Activated T-helper 1 cell treated with anti-CD3 and anti-CD28 coated beads, Interleukin-12 subunit alpha, Interleukin-12 subunit beta, Interleukin-2, Interleukin-4 antibody, amounts not matched to agents 30 ng/mL and 10 ng/mL and 1 ng/mL, durations not matched to agents 14 hours and 24 hours and 36 hours (primary cell): ENCODE measurements around the gene WDPCP. TPM values are rescaled to one million over a fixed set of nuclear protein-coding genes. Genes with fewer than 3 reads are reported as not detected.

Source experiments
- DNase-seq: peaks from one replicate; pipeline ENCODE4 v3.0.0; 2021; ENCODE audit warnings: low spot score
- H3K27ac Mint-ChIP-seq: one replicate; pipeline ENCODE4 v1.8.0; 2021; ENCODE audit warnings: mild to moderate bottlenecking, mixed read lengths
- H3K27me3 Mint-ChIP-seq: one replicate; pipeline ENCODE4 v1.8.0; 2022; ENCODE audit warnings: mild to moderate bottlenecking, moderate library complexity, mixed read lengths; ENCODE audit not compliant: insufficient read depth
- H3K36me3 Mint-ChIP-seq: one replicate; pipeline ENCODE4 v1.8.0; 2021; ENCODE audit warnings: low read depth, mixed read lengths
- H3K4me1 Mint-ChIP-seq: one replicate; pipeline ENCODE4 v1.8.0; 2021; ENCODE audit warnings: low read depth, mixed read lengths
- H3K4me3 Mint-ChIP-seq: one replicate; pipeline ENCODE4 v1.8.0; 2021; ENCODE audit warnings: mild to moderate bottlenecking, moderate library complexity, mixed read lengths
- H3K9me3 Mint-ChIP-seq: one replicate; pipeline ENCODE4 v1.8.0; 2021; ENCODE audit warnings: mixed read lengths
- intact Hi-C: fragments of 100-400 bp; cut with micrococcal nuclease; formaldehyde crosslinking; loops from one replicate; pipeline ENCODE4 v1.15.1; 2024
- total RNA-seq: library from RNA; stranded (reverse); gene quantifications from 2 replicates; pipeline ENCODE4 v1.2.3, GENCODE V29; 2022

Gene WDPCP
- total RNA-seq, 1 donor from 2014 or later, result 7.7 TPM

GRCh38 chr2:63463142-63463541 is 125.1 kb downstream of the WDPCP start:
- H3K9me3 Mint-ChIP-seq, result peaks cover 19% of the 10 kb centered on the region
- no peaks in the 10 kb centered on the region for H3K4me1 Mint-ChIP-seq
- H3K27ac Mint-ChIP-seq, result no peak overlapping the region
- no peak overlapping the region for H3K4me3 Mint-ChIP-seq
- no peak for DNase-seq
- intact Hi-C loops, result no loop called here
- no peaks in the 10 kb centered on the region for H3K27me3 Mint-ChIP-seq
- H3K36me3 Mint-ChIP-seq, result peaks cover 4% of the 10 kb centered on the region

GRCh38 chr2:63446658-63447057 is 141.6 kb downstream of the WDPCP start:
- Mint-ChIP-seq H3K9me3 (no peaks in the 10 kb centered on the region), H3K36me3 (no peaks in the 10 kb centered on the region), H3K27me3 (no peaks in the 10 kb centered on the region), H3K4me3 (no peak overlapping the region), H3K27ac (no peak overlapping the region), H3K4me1 (no peaks in the 10 kb centered on the region)
- intact Hi-C loops, result no loop called here
- no peak for DNase-seq

DNA sequence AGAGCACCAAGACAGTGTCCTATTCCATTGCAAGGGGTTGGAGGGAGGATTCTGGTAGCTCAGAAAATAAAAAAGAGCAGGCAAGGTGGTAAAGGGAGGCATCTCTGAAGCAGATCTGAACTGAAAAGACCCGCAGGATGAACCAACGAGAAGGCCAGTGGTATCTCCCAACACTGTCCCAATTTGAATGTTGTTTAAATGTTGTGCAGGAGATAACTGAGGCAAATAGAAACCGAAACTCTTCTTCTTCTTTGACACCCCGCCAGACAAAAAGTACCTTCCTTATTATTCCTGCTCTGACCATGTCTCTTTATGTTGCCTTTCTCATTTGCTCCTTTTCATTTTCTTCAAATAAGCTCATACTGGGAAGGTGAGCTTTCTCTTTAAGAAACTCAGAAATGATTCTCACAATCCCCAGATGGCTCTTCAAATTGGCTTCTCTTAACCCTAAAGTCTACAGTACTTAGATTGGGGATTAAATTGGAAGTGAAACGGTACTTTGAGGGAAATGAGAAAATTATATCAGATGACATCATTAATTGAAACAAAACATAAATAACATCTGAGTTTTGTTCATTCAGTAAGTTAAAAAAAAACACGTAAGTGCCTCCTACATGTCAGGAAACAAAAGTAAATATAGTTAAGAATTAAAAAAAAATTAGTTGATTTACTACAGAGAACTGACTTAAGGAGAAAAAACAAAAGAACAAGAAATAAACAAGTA is 143.6 kb downstream of the WDPCP start:
- no peaks in the 10 kb centered on the region for H3K4me1 Mint-ChIP-seq
- H3K27me3 Mint-ChIP-seq, result no peaks in the 10 kb centered on the region
- H3K4me3 Mint-ChIP-seq, result no peak overlapping the region
- intact Hi-C loops, result no loop called here
- no peaks in the 10 kb centered on the region for H3K36me3 Mint-ChIP-seq
- no peak overlapping the region for H3K27ac Mint-ChIP-seq
- no peaks in the 10 kb centered on the region for H3K9me3 Mint-ChIP-seq
- DNase-seq, result no peak

DNA sequence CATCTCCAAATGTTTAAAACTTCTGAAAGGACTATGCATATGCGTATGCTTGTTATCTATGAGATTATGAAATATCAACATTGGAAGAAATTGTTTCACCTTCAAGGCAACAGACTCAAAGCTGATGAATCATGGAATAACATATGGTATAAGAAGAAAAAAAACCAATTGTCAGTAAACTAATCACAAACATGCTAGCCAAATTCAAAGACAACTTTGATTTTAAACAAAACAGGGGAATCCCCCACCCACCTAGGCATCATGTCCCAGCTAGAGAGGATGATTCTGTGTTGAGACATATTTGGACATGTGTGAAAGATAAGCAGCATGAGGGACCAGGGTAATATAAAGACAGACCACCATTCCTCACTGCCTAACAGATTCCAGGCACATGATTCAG is 147.7 kb downstream of the WDPCP start:
- no peaks in the 10 kb centered on the region for H3K9me3 Mint-ChIP-seq
- no peak for DNase-seq
- intact Hi-C loops, result no loop called here
- H3K27me3 Mint-ChIP-seq, result no peaks in the 10 kb centered on the region
- no peak overlapping the region for H3K4me3 Mint-ChIP-seq
- H3K27ac Mint-ChIP-seq, result no peak overlapping the region
- H3K4me1 Mint-ChIP-seq, result no peaks in the 10 kb centered on the region
- no peaks in the 10 kb centered on the region for H3K36me3 Mint-ChIP-seq

DNA sequence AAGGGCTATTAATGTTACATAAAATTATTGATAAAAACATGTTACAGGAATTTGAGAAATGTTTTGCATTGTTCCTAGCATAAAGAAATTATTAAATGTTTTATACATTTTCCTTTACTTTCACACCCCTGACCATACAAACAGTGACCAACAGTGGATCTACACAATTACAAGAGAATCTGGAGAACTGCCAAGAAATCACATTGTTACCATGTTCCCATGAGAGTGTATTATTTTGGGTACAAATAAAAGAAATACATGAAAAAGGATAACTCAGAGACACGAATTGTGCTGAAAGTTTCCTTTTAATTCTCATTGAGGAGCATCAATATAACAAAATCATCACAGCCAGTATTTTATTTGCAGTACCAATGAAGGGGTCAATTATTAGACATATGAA is 150.1 kb downstream of the WDPCP start:
- Mint-ChIP-seq H3K27me3 (no peaks in the 10 kb centered on the region), H3K4me3 (no peak overlapping the region), H3K9me3 (no peaks in the 10 kb centered on the region), H3K27ac (no peak overlapping the region), H3K4me1 (no peaks in the 10 kb centered on the region), H3K36me3 (no peaks in the 10 kb centered on the region)
- no peak for DNase-seq
- intact Hi-C loops, result no loop called here

- H3K36me3 Mint-ChIP-seq, result no peaks in the 10 kb centered on the region
- intact Hi-C loops, result no loop called here
- H3K9me3 Mint-ChIP-seq, result no peaks in the 10 kb centered on the region
- no peak for DNase-seq
- H3K27ac Mint-ChIP-seq, result no peak overlapping the region
- H3K4me1 Mint-ChIP-seq, result no peaks in the 10 kb centered on the region
- H3K27me3 Mint-ChIP-seq, result no peaks in the 10 kb centered on the region
- H3K4me3 Mint-ChIP-seq, result no peak overlapping the region
Measured at GRCh38 chr2:63436488-63436887, 151.8 kb downstream of the WDPCP start.

GRCh38 chr2:63435070-63435469 is 153.2 kb downstream of the WDPCP start:
- Mint-ChIP-seq H3K4me3 (no peak overlapping the region), H3K4me1 (no peaks in the 10 kb centered on the region), H3K27me3 (no peaks in the 10 kb centered on the region), H3K9me3 (no peaks in the 10 kb centered on the region), H3K36me3 (no peaks in the 10 kb centered on the region), H3K27ac (no peak overlapping the region)
- no peak for DNase-seq
- intact Hi-C loops, result no loop called here

- no peak overlapping the region for H3K27ac Mint-ChIP-seq
- no peaks in the 10 kb centered on the region for H3K4me1 Mint-ChIP-seq
- H3K27me3 Mint-ChIP-seq, result no peaks in the 10 kb centered on the region
- intact Hi-C loops, result no loop called here
- H3K9me3 Mint-ChIP-seq, result no peaks in the 10 kb centered on the region
- no peaks in the 10 kb centered on the region for H3K36me3 Mint-ChIP-seq
- H3K4me3 Mint-ChIP-seq, result no peak overlapping the region
- no peak for DNase-seq
Measured at GRCh38 chr2:63434024-63435001, 154.0 kb downstream of the WDPCP start.

DNA sequence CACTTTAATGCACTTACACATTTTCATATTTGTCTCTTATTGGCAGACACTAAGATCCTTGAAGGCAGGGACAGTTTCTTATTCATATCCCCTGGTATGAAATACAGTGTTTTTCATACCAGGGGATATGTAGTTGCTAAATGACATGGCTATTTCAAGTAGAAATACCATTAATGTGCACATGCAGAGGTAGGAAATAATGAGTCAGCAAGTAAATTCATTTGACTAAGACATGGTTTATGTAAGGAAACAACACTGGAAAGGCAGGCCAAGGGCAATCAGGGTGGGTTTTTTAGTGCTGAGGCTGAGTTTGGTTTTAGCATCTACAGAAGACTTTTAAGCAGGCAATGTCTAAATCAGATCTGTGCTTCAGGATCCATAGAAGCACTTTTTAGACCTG is 155.9 kb downstream of the WDPCP start:
- Mint-ChIP-seq H3K27me3 (no peaks in the 10 kb centered on the region), H3K36me3 (no peaks in the 10 kb centered on the region), H3K4me3 (no peak overlapping the region), H3K27ac (no peak overlapping the region), H3K4me1 (no peaks in the 10 kb centered on the region), H3K9me3 (no peaks in the 10 kb centered on the region)
- DNase-seq, result no peak
- intact Hi-C loops, result no loop called here

DNA sequence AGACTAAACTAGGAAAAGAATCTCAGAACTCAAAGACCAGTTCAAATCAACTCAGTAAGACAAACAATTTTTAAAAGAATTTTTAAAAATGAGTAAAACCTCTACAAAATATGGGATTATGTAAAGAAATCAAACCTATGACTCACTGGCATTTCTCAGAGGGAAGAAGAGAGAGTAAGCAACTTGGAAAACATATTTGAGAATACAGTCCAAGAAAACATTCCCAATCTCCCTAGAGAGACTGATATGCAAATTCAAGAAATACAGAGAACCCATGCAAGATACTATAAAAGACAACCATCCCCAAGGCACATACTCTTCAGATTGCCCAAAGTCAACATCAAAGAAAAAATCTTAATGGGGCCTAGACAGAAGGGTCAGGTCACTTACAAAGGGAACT is 162.7 kb downstream of the WDPCP start:
- H3K27ac Mint-ChIP-seq, result no peak overlapping the region
- no peaks in the 10 kb centered on the region for H3K27me3 Mint-ChIP-seq
- no peak for DNase-seq
- intact Hi-C loops, result loop anchor here (1.0 to 2.0 kb wide), 2 partner anchors 638 to 969 kb away; no protein-coding TSS in a partner anchor
- no peak overlapping the region for H3K4me3 Mint-ChIP-seq
- H3K36me3 Mint-ChIP-seq, result no peaks in the 10 kb centered on the region
- H3K4me1 Mint-ChIP-seq, result peaks cover 5% of the 10 kb centered on the region
- no peaks in the 10 kb centered on the region for H3K9me3 Mint-ChIP-seq

DNA sequence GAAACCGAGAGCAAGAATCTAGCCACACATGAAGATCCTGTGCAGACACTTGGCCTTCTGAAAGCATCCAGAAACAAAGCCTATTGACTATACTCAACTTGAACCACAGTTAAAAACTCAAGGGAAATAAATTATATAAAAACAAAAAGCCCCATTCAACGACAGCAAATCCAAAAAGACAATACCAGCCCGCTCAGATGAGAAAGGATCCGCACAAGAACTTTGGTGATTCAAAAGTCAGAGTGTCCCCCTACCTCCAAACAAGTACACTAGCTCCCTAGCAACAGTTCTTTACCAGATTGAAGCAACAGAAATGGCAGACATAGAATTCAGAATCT is 163.2 kb downstream of the WDPCP start:
- Mint-ChIP-seq H3K27ac (no peak overlapping the region), H3K36me3 (no peaks in the 10 kb centered on the region), H3K4me1 (peaks cover 5% of the 10 kb centered on the region), H3K27me3 (no peaks in the 10 kb centered on the region), H3K4me3 (no peak overlapping the region), H3K9me3 (no peaks in the 10 kb centered on the region)
- DNase-seq, result no peak
- intact Hi-C loops, result loop anchor here (1.0 to 2.0 kb wide), 2 partner anchors 638 to 968 kb away; no protein-coding TSS in a partner anchor

- Mint-ChIP-seq H3K4me1 (peaks cover 5% of the 10 kb centered on the region), H3K27me3 (no peaks in the 10 kb centered on the region), H3K36me3 (no peaks in the 10 kb centered on the region), H3K9me3 (no peaks in the 10 kb centered on the region), H3K4me3 (no peak overlapping the region), H3K27ac (no peak overlapping the region)
- DNase-seq, result no peak
- intact Hi-C loops, result loop anchor here (1.0 to 5.0 kb wide), 3 partner anchors 362 to 968 kb away; no protein-coding TSS in a partner anchor
Measured at GRCh38 chr2:63424329-63425078, 163.8 kb downstream of the WDPCP start.
